ENCODE data around the gene APOBEC3G.
"Not testable (repeated sequence)": the region's sequence is repeated elsewhere in the genome, so short reads cannot be mapped to it uniquely, and the experiment has no call there.

Gene APOBEC3G

DNA sequence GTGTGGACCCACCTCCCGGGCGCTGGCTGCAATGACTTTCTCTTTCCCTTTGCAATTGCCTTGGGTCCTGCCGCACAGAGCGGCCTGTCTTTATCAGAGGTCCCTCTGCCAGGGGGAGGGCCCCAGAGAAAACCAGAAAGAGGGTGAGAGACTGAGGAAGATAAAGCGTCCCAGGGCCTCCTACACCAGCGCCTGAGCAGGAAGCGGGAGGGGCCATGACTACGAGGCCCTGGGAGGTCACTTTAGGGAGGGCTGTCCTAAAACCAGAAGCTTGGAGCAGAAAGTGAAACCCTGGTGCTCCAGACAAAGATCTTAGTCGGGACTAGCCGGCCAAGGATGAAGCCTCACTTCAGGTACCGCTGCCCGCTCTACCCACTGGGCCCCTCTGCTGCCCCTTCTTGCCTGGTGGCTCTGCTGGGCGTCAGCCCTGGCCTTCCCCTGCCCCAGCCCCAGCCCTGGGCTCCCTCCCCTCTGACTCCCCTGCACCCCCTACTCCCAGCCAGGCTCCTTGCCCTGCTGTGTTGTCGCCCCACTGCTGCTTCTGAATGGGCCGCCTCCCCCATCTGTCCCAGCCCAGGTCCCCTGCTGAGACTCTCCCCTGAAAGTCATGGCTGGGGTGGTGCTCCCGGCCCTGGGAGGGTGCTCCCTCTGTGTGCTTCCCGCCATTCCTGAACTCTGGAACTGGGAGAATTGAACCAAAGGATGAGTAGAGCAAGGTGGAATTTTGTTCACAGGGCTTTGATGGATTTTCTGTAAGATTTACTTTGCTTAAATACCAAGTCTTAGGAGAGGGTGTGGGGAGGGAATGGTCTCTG is at the start of gene APOBEC3G:
Gene APOBEC3G, plus strand, starts transcription at position 250 of the 815 bp plus-strand sequence. Its CDS starts 87 bp downstream, at position 337.
- DNase-seq: not testable (repeated sequence)

- DNase-seq: no peak
Measured at GRCh38 chr22:39027717-39028116, 49.4 kb upstream of the APOBEC3G start.

DNA sequence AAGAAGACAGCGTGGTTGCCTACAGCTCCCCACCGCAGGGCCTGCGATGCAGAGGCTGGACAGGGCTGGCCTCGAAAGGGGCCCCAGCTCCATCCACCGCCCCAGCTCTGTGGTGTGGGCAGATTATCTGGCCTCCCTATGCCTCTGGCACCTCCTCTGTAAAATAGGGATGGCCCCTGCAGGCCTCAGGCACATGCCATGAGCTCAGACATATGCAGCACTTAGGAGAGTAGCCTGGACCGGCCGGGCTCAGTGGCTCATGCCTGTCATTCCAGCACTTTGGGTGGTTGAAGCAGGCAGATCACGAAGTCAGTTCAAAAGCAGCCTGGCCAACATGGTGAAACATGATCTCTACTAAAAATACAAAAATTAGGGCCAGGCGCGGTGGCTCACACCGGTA is 48.8 kb upstream of the APOBEC3G start:
- no peak for DNase-seq

- DNase-seq: no peak
Measured at GRCh38 chr22:39029227-39029626, 47.8 kb upstream of the APOBEC3G start.

- DNase-seq: no peak
Measured at GRCh38 chr22:39030705-39031104, 46.4 kb upstream of the APOBEC3G start.

DNA sequence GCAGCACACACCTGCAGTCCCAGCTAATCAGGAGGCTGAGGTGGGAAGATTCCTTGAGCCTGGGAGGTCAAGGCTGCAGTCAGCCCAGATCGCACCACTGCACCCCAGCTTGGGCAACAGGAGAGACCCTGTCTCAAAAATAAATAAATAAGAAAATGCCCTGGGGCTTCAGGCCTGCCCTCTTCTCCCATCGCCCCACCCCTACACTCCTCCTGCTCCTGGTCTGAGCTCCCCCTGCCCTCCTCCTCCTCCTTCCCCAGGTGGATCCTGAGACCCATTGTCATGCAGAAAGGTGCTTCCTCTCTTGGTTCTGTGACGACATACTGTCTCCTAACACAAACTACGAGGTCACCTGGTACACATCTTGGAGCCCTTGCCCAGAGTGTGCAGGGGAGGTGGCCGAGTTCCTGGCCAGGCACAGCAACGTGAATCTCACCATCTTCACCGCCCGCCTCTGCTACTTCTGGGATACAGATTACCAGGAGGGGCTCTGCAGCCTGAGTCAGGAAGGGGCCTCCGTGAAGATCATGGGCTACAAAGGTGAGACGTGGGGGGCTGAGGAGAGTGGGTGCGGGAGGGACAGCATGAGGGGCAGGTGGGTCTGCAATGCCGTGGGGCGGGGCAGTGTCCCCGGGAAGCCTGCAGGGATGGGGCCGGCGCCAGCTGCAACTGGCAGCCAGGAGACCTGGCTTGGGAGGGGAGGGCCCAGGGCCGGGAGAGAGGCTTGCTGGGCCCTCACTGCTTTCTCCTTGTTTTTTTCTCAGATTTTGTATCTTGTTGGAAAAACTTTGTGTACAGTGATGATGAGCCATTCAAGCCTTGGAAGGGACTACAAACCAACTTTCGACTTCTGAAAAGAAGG is 45.4 kb upstream of the APOBEC3G start:
- not testable (repeated sequence) for DNase-seq

DNA sequence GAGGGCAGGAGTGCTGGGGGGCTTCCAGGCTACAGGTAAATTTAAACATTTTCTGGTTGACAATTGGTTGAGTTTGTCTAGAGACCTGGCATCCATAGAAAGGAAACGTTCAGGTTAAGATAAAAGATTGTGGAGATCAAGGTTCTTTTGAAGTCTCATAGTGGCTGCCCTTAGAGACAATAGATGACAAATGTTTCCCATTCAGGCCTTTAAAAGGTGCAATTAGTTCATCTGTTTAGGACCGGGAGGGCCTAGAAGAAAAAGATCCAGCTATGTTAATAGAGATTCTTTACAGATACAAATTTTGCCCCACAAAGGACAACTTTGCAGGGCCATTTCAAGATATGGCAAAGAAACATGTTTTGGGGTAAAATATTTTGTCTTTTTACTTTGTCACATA is 40.0 kb upstream of the APOBEC3G start:
- DNase-seq: not testable (repeated sequence)

DNA sequence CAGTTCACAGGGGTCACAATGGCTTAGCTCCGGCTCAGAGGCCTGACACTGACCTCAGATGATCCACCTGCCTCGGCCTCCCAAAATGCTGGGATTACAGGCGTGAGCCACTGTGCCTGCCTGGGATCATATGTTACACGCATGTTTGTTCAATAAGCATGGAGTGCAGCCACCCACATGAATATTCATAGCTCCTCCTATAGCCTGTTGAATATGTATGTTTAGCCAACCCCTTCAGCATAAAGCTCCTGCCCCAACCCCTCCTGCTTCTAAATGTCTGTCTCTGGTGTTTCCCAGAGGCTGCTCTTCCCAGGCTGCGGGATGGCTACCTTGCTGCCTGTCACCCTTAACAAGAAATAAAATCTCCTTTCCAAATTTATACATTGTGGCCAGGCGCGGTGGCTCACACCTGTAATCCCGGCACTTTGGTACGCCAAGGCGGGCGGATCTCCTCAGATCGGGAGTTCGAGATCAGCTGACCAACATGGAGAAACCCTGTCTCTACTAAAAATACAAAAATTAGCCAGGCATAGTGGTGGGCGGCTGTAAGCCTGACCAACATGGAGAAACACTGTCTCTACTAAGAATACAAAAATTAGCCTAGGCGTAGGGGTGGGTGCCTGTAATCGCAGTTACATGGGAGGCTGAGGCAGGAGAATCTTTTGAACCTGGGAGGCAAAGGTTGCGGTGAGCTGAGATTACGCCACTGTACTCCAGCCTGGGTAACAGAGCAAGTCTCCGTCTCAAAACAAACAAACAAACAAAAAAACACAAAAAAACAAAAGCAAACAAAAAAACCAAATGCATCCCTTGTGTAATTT is 37.6 kb upstream of the APOBEC3G start:
- no peak for DNase-seq

DNA sequence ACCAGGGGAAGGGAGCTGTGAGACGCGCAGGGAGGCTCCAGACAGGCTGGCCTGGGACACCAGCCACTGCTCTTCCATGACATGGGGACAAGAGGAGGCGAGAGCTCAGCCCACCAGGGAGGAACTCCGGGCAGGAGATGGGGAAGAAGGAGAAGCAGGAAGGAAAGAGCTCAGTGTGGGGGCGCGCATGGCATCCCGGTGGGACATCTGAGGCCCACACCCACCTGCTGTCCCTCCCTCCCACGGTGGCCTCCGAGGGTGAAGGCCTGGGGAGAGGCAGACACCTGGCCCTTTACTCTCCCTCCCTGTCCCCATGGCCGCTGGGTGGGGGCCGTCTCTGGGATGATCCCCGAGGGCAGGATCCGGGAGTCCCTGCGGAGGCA is 36.9 kb upstream of the APOBEC3G start:
- not testable (repeated sequence) for DNase-seq

DNA sequence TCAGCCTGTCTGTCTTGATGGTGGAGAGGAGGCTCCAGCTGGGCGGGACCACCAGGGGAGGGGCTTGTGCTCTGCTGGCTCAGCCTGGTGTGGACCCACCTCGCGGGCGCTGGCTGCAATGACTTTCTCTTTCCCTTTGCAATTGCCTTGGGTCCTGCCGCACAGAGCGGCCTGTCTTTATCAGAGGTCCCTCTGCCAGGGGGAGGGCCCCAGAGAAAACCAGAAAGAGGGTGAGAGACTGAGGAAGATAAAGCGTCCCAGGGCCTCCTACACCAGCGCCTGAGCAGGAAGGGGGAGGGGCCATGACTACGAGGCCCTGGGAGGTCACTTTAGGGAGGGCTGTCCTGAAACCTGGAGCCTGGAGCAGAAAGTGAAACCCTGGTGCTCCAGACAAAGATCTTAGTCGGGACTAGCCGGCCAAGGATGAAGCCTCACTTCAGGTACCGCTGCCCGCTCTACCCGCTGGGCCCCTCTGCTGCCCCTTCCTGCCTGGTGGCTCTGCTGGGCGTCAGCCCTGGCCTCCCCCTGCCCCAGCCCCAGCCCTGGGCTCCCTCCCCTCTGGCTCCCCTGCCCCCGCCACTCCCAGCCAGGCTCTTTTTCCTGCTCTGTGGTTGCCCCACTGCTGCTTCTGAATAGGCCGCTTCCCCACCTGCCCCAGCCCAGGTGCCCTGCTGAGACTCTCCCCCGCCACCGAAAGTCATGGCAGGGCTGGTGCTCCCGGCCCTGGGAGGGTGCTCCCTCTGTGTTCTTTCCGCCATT is 36.4 kb upstream of the APOBEC3G start, which contains the start of gene APOBEC3F:
Gene APOBEC3F, plus strand, starts transcription at position 327 of the 759 bp plus-strand sequence. Its CDS starts 97 bp downstream, at position 424.
- DNase-seq: not testable (repeated sequence)

DNA sequence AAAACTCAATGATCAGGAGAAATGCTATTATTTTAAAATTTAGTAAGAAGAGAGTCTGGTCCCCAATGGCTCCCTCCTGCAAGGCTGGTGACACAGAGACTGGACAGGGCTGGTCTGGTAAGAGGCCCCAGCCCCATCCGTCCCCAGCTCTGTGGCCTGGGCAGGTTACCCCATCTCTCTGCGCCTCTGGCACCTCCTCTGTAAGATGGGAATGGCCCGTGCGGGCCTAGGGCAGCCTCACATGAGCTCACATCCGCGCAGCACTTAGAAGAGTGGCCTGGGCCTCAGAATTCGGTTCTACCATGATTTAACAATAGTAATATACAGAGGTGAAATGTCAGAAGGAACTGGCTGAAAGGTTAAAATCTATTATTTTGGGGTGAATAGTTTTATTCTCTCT is 35.2 kb upstream of the APOBEC3G start:
- no peak for DNase-seq

- not testable (repeated sequence) for DNase-seq
Measured at GRCh38 chr22:39043063-39043462, 34.0 kb upstream of the APOBEC3G start.

DNA sequence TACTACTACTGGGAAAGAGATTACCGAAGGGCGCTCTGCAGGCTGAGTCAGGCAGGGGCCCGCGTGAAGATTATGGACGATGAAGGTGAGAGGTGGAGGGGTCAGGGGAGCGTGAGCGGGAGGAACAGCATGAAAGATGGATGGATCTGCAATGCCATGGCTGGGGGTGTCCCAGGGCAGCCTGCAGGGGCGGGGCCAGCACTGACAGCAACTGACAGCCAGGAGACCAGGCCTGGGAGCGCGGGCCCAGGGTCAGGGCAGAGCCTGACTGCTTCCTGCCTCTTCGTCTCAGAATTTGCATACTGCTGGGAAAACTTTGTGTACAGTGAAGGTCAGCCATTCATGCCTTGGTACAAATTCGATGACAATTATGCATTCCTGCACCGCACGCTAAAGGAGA is 31.9 kb upstream of the APOBEC3G start:
- DNase-seq: not testable (repeated sequence)

DNA sequence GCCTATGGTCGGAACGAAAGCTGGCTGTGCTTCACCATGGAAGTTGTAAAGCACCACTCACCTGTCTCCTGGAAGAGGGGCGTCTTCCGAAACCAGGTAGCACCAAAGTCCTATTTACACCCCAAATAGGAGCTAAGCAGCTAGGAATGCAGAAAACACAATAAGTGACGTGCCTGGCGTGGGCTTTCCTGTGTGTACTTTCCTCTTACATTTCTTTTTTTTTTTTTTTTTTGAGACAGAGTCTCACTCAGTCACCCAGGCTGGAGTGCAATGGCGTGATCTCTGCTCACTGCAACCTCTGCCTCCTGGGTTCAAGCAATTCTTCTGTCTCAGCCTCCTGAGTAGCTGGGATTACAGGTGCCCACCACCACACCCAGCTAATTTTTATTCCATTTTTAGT is 27.6 kb upstream of the APOBEC3G start:
- DNase-seq: not testable (repeated sequence)

GRCh38 chr22:39051844-39052495 is 25.1 kb upstream of the APOBEC3G start:
- DNase-seq: not testable (repeated sequence)

GRCh38 chr22:39055658-39056057 is 21.4 kb upstream of the APOBEC3G start:
- DNase-seq: no peak

DNA sequence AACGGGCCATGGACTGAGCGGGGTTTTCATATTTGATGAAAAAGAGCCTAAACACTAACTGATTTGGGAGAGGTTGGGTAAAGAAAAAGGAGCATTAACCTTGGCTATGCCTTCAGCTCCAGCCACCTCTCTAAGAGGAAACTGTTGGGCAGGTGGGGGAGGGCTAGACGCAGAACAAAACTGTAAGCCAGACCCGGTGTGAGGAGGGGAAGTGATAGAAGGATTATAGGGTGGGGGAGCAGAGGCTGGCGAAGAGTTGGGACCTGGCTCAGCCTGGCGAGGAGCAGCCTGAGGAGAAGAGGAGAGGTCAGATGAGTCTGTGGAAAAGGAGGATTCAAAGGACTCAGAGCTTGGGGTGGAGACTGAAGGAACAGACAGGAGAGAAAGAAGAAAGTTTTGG is 15.8 kb upstream of the APOBEC3G start:
- DNase-seq: not testable (repeated sequence)

GRCh38 chr22:39061951-39062350 is 15.1 kb upstream of the APOBEC3G start:
- DNase-seq: not testable (repeated sequence)

DNA sequence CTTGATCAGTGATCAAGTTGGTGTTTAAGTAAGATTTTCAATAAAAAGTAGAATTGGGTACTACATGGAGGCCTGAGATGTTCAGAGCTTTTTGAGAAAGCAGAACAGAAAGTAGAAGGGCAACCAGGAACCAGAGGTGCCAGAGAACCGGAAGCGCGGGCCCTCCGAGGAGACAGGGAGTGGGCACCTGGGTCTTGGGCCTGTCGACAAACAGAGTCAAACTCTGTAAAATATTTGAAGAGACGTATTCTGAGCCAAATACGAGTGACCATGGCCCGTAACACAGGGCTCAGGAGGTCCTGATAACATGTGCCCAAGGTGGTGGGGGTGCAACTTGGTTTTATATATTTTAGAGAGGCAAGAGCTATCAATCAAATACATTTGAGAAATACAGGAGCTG is 13.2 kb upstream of the APOBEC3G start:
- not testable (repeated sequence) for DNase-seq

DNA sequence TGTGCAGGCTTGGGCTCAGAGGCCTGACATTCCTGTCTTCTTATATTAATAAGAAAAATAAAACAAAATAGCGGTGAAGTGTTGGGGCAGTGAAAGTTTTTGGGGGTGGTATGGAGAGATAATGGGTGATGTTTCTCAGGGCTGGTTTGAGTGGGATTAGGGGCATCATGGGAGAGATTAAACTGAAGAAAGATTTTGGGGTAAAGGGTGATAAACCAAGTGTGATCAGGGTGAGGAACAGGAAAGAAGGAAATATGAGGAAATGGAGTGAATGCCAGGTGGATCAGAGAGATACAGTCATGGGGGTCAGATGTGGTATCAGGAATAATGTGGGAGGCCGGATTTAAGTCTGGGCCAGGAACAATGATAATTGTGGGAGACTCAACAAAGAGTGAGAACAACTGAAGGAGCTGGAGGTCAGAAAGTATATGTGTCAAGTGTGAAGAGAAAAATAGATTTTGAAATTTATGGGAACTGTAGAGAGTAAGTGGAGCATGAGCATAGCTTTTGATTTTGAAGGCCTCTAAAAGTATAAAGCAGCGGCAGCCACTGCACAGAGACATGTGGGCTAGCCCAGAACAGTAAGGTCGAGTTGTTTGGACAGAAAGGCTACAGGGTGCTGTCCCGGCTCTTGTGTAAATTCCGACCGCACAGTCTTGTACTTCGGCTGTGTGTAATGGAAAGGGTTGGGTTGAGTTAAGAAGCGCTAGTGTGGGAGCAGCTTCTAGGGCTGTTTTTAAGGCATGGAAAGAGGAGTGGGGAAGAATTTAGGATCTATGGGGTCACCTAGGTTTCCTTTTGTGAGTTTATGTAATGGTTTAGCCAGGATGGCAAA is 10.4 kb upstream of the APOBEC3G start:
- DNase-seq: not testable (repeated sequence)

Measured in NCI-H510A (cell line).